RKO (cell line): Measurements from ENCODE around the gene RXFP3.
"Not testable (repeated sequence)": the region's sequence is repeated elsewhere in the genome, so short reads cannot be mapped to it uniquely, and the experiment has no call there.

Source experiments
- DNase-seq: peaks from one replicate; pipeline ENCODE4 v3.0.0-alpha.2; 2016; ENCODE audit warnings: low spot score

The RXFP3 gene

GRCh38 chr5:33936004-33936380 is 194 bp upstream of the RXFP3 start:
- DNase-seq: no peak

GRCh38 chr5:33937017-33937706 is 976 bp downstream of the RXFP3 start:
- no peak for DNase-seq

- DNase-seq: no peak
These were observed 1.7 kb downstream of the RXFP3 start for GRCh38 chr5:33937707-33938506.

GRCh38 chr5:33938507-33938796 is 2.3 kb downstream of the RXFP3 start:
- DNase-seq: no peak

GRCh38 chr5:33938881-33939280 is 2.7 kb downstream of the RXFP3 start:
- no peak for DNase-seq

- DNase-seq: no peak
These were observed 3.5 kb downstream of the RXFP3 start for GRCh38 chr5:33939556-33940262.

GRCh38 chr5:33941090-33941489 is 4.9 kb downstream of the RXFP3 start:
- DNase-seq: no peak

GRCh38 chr5:33944543-33945132 is 8.5 kb downstream of the RXFP3 start:
- DNase-seq: no peak

GRCh38 chr5:33952175-33952574 is 16.0 kb downstream of the RXFP3 start:
- not testable (repeated sequence) for DNase-seq

GRCh38 chr5:33957577-33958150 is 21.5 kb downstream of the RXFP3 start:
- DNase-seq: no peak

- DNase-seq: no peak
These were observed 22.0 kb downstream of the RXFP3 start for GRCh38 chr5:33958176-33958575.

GRCh38 chr5:33964132-33964700 is 28.0 kb downstream of the RXFP3 start:
- DNase-seq: no peak

GRCh38 chr5:33966805-33967204 is 30.6 kb downstream of the RXFP3 start:
- DNase-seq: no peak

GRCh38 chr5:33968211-33969005 is 32.2 kb downstream of the RXFP3 start:
- DNase-seq: no peak

- peak; percentile 37 for DNase-seq
These were observed 33.6 kb downstream of the RXFP3 start for GRCh38 chr5:33969572-33970452.

- DNase-seq: no peak
These were observed 37.1 kb downstream of the RXFP3 start for GRCh38 chr5:33973271-33973670.

- DNase-seq: no peak
These were observed 39.7 kb downstream of the RXFP3 start for GRCh38 chr5:33975852-33976251.

GRCh38 chr5:33976307-33976706 is 40.1 kb downstream of the RXFP3 start:
- DNase-seq: no peak

- no peak for DNase-seq
These were observed 42.1 kb downstream of the RXFP3 start for GRCh38 chr5:33978306-33978705.

GRCh38 chr5:33980030-33980429 is 43.8 kb downstream of the RXFP3 start:
- DNase-seq: no peak
